Measurements from ENCODE around the gene ROCK1.
A peak's percentile ranks its signal among the peaks of the same experiment; 100 is the strongest.
"Not testable (repeated sequence)": the region's sequence is repeated elsewhere in the genome, so short reads cannot be mapped to it uniquely, and the experiment has no call there.

Gene ROCK1

DNA sequence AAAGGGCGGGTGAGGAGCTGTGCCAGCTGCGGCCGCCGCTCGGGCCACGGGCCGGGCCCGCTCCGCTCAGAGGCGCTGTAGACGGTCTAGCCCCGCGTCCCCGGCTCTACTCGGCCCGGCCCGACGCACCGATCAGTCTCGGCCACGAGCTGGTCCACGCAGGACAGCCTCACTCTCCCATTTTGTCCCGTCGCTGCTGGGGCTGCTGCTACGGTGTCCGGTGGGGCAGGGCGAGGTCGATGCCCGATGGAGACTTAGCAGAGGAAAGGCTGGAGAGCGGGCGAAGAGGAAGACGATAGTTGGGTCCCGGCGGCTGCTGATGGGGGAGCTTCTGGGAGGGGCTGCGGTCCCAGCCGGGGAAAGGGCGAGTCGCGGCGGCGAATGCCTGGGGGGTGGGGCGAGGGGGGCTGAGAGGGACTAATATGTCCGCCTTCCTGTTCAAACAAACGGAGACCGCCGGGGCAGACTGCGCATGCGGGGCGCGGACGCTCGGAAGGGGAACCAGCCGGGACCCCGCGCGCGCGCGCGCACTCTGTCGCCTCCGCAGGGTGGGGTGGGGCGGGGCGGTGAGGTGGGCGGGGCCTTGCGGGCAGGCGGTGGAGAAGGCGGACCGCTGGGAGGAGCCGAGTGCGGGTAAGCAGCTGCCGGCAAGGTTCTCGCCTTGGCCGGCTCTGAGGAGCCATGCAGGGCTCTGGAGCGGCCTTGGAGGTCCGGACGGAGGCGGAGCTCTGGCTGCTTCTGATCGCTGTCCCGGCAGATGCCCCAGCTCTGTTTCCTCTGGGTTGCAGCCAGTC lies at the start of gene ROCK1:
ROCK1 (minus strand) TSS at position 468 of the 794 bp plus-strand sequence. CDS start 903 bp downstream, outside the sequence.
- DNase-seq (ENCODE audit: low read depth in 2 of 2), result peak; percentile 99

DNA sequence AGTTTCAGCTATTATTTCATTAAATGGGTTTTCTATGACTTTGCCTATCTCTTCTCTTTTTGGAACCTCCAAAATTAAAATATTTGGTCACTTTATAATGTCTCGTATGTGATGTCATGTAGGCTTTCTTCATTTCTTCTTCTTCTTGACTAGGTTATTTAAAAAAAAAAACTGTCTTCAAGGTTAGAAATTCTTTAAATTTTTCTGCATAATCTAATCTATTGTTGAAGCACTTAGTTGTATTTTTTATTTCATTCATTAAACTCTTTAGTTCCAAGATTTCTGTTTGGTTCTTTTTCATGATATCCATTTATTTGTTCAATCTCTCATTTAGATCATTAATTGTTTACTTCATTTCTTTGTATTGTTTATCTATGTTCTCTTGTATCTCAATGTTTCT lies 43.8 kb upstream of the ROCK1 start:
- DNase-seq (ENCODE audit: low read depth in 2 of 2), result no peak

DNA sequence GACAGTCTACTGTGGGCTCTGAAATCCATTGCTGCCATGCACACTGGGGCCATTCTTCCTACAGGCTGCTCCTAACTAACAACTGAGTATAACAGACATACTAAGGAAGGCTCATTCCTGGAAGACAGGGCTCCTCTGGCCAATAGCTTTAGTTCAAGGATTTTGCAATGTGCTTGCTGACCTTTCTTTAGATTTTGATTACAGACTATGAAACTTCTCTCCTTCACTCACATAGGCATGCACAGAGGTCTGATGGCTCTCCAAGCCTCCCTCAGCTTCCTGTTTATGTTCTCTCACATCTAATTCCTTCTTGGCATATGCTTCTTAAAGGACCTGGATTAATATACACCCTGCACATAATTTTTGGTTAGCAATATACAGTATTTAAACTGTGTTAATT lies 34.4 kb upstream of the ROCK1 start:
- DNase-seq (ENCODE audit: low read depth in 2 of 2), result no peak

DNA sequence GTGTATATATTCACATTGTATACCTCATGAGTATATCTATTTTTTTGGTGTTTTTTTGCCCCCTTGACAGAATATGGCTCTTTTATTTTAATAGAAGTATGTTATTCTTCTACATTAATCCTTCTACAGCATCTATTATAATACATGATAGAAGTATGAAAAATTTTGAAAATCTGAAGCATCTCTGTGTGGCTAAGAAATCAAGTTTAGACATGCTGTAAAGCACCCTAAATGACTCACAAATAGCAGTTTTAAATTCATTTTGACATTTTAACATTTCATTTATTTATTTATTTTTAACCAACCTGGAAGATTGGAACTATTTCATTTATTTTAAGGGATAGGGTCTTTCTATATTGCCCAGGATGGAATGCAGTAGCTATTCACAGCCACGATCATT lies 33.8 kb upstream of the ROCK1 start:
- no peak for DNase-seq (ENCODE audit: low read depth in 2 of 2)

DNA sequence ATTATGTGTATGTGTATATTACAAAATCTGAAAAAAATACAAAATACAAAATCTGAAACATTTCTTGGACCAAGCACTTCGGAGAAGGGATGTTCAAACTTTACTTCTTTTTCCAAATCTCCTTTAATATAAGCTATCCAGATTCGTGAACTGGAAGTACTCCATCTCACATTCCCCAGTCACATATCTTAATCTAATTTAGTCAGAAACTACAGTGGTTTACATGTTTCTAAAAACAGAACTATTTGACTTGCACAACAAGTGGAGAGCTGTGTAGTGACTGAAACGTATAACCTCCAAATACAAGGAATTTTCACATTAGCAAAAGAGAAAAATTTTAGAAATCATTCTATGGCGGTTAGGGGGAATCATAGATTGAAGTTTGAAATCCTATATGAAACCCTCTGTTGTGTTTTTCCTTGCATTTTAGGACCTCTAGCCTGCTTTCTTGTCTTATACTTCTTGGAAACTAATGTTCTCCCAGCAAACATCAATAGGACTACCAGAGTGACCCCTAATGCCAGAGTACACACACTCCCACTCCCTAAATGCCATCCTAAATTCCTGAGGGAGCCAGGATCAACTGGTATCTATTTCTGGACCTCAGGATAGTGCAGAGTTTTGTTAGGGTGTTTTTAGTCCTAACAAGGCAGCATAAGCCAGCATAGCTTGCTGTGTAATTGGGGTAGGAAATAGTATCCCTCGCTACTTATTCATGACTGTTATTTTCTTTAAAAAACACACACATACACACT lies 30.2 kb upstream of the ROCK1 start:
- DNase-seq (ENCODE audit: low read depth in 2 of 2), result no peak

DNA sequence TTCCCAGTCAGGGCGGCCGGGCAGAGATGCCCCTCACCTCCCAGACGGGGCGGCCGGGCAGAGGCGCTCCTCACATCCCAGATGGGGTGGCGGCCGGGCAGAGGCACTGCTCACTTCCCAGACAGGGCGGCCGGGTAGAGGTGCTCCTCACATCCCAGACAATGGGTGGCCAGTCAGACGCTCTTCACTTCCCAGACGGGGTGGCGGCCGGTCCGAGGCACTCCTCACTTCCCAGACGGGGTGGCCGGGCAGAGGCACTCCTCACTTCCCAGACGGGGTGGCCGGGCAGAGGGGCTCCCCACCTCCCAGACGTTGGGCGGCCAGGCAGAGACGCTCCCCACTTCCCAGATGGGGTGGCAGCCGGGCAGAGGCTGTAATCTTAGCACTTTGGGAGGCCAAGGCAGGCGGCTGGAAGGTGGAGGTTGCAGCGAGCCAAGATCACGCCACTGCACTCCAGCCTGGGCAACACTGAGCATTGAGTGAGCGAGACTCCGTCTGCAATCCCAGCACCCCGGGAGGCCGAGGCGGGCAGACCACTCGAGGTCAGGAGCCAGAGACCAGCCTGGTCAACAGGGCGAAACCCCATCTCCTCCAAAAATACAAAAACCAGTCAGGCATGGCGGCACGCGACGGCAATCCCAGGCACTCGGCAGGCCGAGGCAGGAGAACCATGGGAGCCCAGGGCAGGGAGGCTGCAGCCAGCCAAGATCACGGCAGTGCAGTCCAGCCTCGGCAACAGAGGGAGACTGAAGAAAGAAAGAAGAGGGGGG lies 26.3 kb upstream of the ROCK1 start:
- DNase-seq (ENCODE audit: low read depth in 2 of 2), result not testable (repeated sequence)

DNA sequence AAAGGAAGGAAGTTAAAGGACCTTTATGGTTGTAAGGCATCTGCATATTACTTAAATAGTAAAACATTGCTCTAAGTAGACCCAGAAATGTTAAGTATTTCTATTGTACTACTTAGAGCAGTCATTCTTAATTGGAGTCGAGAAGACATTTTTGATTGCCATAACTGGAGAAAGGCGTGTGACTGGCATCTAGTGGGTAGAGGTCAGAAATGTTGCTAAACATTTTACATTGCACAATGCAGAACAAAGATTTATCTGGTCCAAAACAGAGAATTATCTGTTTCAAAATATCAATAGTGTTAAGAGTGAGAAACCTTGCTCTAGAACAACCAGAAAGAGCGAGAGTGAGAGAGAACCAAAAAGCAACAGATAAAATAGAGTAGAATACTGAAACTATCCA lies 23.3 kb upstream of the ROCK1 start:
- DNase-seq (ENCODE audit: low read depth in 2 of 2), result no peak

DNA sequence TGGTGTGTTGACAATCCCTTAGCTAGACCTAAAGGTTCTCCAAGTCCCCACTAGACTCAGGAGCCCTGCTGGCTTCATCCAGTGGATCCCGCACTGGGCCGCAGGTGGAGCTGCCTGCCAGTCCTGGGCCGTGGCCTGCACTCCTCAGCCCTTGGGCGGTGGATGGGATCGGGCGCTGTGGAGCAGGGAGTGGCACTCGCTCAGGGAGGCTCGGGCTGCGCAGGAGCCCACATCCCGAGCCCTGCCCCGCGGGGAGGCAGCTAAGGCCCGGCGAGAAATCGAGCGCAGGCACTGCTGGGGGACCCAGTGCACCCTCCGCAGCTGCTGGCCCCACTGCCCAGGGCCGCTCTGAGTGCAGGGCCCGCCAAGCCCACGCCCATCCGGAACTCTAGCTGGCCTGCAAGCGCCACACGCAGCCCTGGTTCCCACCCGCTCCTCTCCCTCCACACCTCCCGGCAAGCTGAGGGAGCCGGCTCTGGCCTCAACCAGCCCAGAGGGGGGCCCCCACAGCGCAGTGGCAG lies 20.8 kb upstream of the ROCK1 start:
- DNase-seq (ENCODE audit: low read depth in 2 of 2), result no peak

DNA sequence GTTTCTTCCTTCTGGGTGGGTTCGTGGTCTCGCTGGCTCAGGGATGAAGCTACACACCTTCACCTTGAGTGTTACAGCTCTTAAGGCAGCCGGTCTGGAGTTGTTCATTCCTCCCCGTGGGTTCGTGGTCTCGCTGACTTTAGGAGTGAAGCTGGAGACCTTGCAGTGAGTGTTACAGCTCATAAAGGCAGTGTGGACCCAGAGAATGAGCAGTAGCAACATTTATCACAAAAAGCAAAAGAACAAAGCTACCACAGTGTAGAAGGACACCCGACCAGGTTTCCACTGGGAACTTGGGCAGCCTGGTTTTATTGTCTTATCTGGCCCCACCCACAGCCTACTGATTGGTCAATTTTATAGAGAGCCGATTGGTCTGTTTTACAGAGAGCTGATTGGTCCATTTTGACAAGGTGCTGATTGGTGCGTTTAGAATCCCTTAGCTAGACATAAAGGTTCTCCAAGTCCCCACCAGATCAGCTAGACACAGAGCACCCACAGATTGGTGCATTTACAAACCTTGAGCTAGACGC lies 20.1 kb upstream of the ROCK1 start:
- no peak for DNase-seq (ENCODE audit: low read depth in 2 of 2)

DNA sequence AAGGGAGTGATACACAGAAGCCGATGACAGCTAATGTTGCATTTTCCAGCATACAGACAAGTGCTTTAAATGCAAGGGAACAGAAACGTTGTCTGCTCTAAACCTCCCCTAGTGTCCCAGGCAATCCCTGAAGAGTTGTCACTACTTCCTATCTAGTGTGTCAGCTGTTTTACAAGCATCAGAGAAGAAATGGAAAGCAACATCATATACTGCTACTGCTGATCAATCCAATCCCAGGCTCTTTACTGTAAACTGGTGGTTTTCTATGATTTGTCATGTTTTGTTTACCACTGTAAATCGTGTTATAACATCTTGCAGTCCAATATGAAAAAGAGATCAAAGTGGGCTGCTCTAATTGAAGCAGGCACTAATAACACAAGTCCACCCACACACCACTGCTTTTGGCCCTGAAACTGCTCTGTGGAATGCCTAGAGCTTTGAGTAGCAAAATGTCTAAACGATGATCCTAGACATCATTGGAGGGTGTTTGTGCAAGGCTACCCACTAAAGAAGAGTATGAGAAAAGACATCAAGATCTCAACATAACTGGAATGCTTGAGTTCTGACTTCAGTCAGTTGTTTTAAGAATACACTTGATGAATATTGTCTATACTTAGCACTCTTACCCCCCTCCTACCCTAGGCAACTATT lies 18.1 kb upstream of the ROCK1 start:
- DNase-seq (ENCODE audit: low read depth in 2 of 2), result no peak

DNA sequence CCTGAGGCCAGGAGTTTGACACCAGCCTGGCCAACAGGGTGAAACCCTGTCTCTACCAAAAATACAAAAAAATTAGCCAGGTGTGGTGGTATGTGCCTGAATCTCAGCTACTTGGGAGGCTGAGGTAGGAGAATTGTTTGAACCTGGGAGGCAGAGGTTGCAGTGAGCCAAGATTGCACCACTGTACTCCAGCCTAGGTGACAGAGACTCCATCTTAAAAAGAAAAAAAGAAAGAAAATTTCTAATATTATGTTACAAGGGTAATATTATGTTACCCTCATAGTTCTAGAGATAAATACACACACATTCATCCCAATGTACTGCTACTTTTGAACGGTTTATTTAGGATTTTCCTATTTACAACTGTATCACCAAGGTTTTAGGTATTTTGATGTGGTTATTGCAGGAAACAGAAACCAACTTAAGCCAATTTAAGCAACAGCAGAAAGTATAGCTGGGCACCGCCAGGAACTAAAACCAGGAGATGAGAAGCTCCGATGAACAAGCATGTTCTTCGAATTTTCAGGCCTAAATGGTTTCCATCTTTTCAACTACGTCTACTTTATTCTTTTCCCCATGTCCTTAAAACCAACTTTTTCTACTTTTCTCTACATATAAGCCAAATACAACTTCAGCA lies 11.8 kb upstream of the ROCK1 start:
- no peak for DNase-seq (ENCODE audit: low read depth in 2 of 2)

DNA sequence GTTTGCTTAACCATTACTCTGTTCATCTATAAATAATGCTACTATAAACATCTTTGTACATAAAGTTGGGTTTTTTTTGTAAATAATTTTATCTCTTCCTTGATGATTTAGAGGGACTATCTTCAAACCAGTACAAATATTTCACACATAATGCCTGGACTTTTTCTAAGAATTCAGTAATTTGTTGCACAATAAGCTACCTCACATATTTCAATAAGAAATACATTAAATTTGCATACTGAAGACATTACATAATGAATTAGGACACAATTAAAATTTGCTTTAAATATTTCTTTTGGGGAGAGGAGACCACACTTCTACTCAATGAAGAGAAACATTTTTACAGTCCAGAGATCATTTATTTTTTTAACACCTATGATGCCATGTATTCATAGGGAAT lies 7.2 kb upstream of the ROCK1 start:
- DNase-seq (ENCODE audit: low read depth in 2 of 2), result no peak

DNA sequence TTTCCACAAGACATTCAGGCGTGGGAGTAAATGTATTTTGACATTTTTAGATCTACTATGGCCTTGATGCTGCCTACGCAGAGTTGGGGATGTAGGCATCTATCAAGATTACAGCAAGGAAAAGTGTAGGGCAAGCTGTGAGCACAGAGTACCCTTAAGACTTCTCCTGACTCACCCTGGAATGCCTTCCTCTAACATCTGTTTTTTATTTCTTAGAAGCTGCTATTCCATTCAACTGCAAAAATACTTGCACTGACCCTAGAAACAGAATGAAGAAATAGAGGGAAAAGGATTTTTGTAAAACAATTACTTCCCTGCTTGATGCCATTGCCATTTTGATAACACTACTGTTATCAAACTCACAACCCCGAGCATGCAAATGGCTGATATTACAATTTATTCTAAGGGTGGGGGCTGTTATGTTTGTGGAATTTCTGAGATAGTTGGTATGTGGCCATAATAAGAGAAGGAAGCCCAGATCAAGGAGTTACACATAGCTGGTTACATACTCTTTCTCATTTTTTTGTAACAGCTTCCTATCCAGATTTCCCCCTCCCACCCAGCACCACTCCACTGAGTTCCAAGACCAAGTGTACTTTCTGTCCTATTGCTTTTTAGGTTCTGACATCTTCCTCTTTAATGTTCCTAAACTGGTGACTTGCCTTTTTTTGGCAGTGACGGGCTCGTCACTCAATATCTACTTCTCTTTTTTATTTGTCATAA lies 6.0 kb upstream of the ROCK1 start:
- DNase-seq (ENCODE audit: low read depth in 2 of 2), result no peak

DNA sequence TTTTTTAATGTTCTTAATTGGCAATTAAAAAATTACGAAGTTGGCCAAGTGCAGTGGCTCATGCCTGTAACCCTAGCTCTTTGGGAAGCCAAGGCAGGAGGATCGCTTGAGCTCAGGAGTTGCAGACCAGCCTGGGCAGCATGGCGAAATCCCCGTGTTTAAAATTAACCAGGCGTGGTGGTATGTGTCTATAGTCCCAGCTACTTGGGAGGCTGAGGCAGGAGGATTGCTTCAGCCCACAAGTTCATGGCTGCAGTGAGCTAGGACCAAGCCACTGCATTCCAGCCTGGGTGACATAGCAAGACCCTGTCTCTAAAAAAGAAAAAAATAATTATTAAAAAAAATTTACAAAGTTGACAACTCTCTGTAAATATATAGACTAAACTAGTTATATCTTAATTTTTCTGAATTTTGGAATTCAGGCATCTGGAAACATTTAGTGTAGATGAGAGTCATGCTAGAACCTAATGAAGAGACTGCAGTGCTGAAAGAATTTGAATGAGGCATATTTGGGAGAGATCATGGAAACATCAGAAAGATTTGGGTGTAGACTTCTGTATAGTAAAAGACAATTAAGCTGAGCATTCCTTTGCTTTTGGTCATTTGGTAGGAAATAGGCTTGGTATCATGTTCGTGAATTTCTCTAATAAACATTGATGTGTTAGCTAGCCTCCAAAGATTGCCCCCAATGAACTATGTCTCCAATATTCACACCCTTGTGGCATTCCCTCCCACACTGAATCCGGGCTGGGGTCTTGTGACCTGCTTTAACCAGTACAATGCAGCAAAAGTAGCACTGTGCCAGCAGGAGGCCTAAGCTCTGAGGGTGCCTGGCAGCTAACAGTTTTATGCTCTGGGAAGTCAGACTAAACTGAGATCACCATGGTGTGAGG lies 4.2 kb upstream of the ROCK1 start:
- DNase-seq (ENCODE audit: low read depth in 2 of 2), result no peak

DNA sequence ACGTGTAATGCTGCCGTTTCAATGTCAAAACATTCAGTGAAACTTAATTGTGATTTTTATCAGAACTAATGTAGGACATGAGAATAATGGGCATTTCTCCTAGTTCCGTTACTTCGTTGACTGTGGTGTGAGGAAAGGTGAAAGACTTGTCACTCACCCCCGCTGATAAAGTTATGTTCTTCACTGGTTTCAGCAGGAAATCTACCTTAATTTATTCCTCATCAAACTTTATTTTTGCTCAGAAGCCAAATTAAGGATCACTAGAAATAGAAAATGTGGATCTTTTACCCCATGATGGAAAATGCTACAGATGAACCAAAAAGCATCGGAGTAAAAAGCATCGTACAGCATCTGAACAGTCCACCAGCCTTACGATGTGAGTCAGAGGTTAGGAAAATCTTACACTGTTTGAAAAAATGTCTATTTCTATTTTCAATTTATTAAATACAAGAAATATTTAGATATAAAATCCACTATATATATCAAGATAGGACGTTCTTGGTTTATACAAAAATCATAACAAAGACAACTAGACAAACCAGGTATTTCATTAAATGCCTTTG lies 1.0 kb upstream of the ROCK1 start:
- DNase-seq (ENCODE audit: low read depth in 2 of 2), result no peak

DNA sequence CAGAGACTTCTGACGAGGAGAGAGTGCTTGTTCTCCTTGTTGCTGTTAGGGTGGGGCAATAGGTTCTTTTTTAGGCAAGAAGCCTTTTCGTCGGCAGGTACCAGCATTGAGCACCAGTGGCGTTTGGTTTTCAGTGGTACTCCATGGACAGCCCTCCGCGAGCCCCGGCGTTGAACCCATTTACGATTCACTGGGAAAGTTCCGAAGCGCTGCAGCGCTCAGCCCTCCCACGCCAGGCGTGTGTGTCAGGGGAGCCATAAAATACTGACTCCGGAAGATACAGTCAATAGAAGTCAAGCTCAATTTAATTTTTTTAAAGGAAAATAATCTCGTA lies 494 bp upstream of the ROCK1 start:
- DNase-seq (ENCODE audit: low read depth in 2 of 2), result peak; percentile 17 to 19

DNA sequence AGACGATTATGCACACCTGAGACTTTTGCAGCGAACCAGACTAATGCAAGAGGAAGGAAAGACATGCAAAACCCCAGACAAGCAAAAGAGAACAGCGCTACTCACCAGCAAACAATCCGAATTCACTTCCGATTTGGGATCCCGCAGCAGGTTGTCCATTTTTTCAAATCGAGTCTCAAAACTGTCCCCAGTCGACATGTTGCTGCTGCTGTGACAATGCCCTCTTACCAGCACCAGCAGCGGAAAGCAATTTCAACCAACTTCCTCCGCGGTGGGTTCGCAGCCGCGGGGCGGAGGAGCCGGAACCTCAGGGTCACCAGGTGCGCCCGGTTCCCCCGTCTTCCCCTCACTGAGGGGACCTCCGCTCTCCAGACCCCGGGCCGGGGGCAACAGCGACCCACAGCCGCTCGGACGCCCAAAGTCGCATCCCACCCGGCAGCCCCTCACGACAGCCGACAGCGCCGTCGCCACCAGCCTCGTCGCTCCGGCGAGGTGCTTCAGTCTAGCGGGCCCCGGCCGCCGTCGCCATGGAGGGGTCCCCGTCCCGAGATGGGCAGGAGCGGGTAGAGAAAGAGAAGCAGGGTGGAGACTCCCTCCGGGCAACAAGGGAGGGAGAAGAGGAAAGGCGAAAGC lies 784 bp downstream of the ROCK1 start:
- peak; percentile 39 to 42 for DNase-seq (ENCODE audit: low read depth in 2 of 2)

DNA sequence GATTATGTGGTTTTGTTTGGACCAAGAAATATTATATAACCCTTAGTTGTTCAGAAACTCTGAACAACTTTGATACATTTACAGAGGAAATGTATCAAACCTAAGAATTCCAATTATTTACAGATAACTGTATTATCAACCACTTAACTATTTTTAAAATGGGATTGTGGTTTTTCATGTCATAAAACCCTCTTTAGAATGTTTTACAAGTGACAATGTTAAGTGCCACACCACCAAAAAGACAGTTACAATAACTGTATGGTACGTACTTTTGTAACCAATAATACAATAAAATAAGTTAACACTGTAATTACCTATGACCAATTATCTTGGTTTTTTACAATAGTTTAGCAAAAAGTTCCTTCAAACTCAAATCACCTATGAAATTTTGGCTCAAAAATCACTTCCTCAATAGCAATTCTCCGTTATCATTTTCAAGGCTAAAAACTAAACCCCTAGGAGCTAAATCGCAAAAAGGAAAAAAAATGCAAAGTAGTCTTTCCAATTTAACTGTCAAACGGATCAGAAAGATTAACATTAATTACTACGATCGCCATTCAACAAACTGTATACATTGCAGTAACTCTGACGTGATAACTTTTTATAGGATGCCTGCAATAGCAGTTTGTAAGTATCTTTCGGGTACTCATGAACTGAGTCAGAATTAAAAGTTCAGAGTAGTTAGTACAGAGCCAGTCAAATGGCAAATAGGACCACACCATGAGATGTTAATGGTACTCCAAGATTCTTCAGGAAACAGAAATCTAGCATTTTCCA lies 1.5 kb downstream of the ROCK1 start:
- DNase-seq (ENCODE audit: low read depth in 2 of 2), result no peak

Measured in stimulated activated CD8-positive, alpha-beta memory T cell treated with anti-CD3 and anti-CD28 coated beads, Interleukin-2, amount 100 ng/mL, for 1 hour (primary cell).